Central memory CD8-positive, alpha-beta T cell (primary cell): Measurements from ENCODE around the gene KCMF1.

Source experiments
- ATAC-seq: fragments of 150-1000 bp; cut with Tn5 transposase; replicated peaks from 2 replicates; pipeline ENCODE4 v1.10.0; 2022; ENCODE audit warnings: mild to moderate bottlenecking, moderate FRiP score, moderate number of reproducible peaks; ENCODE audit not compliant: poor library complexity, severe bottlenecking; ENCODE audit errors: extremely low read depth
- DNase-seq, 2 donors: peaks; one replicate each; pipeline ENCODE4 v3.0.0; 2021; ENCODE audit warnings: low spot score in 2 of 2
- H3K27ac Mint-ChIP-seq: one replicate; pipeline ENCODE4 v1.8.0; 2022; ENCODE audit warnings: low read depth, mild to moderate bottlenecking, moderate library complexity, mixed read lengths
- H3K27me3 Mint-ChIP-seq: one replicate; pipeline ENCODE4 v1.8.0; 2022; ENCODE audit warnings: mixed read lengths
- H3K36me3 Mint-ChIP-seq: one replicate; pipeline ENCODE4 v1.8.0; 2022; ENCODE audit warnings: mild to moderate bottlenecking, moderate library complexity, mixed read lengths; ENCODE audit not compliant: insufficient read depth
- H3K4me1 Mint-ChIP-seq: one replicate; pipeline ENCODE4 v1.8.0; 2022; ENCODE audit warnings: mixed read lengths
- H3K4me3 Mint-ChIP-seq: one replicate; pipeline ENCODE4 v1.8.0; 2022; ENCODE audit warnings: mild to moderate bottlenecking, moderate library complexity, mixed read lengths
- H3K9me3 Mint-ChIP-seq: one replicate; pipeline ENCODE4 v1.8.0; 2022; ENCODE audit warnings: mixed read lengths

Gene KCMF1

GRCh38 chr2:85088921-85089320 lies 118.0 kb downstream of the KCMF1 start:
- peaks cover 37% of the 10 kb centered on the region for H3K27me3 Mint-ChIP-seq
- no peaks in the 10 kb centered on the region for H3K36me3 Mint-ChIP-seq
- ATAC-seq, result no peak
- no peak overlapping the region for H3K27ac Mint-ChIP-seq
- no peaks in the 10 kb centered on the region for H3K4me1 Mint-ChIP-seq
- no peak overlapping the region for H3K4me3 Mint-ChIP-seq
- no peak for DNase-seq
- no peaks in the 10 kb centered on the region for H3K9me3 Mint-ChIP-seq

GRCh38 chr2:85089585-85089984 lies 118.6 kb downstream of the KCMF1 start:
- Mint-ChIP-seq H3K27ac (no peak overlapping the region), H3K4me3 (no peak overlapping the region), H3K27me3 (peaks cover 30% of the 10 kb centered on the region), H3K9me3 (no peaks in the 10 kb centered on the region), H3K4me1 (no peaks in the 10 kb centered on the region), H3K36me3 (no peaks in the 10 kb centered on the region)
- ATAC-seq (no peak), DNase-seq (no peak)

GRCh38 chr2:85091838-85092237 lies 120.9 kb downstream of the KCMF1 start:
- H3K4me3 Mint-ChIP-seq, result no peak overlapping the region
- DNase-seq, result no peak
- H3K9me3 Mint-ChIP-seq, result no peaks in the 10 kb centered on the region
- H3K27ac Mint-ChIP-seq, result no peak overlapping the region
- H3K27me3 Mint-ChIP-seq, result peaks cover 46% of the 10 kb centered on the region
- H3K36me3 Mint-ChIP-seq, result peaks cover 2% of the 10 kb centered on the region
- no peaks in the 10 kb centered on the region for H3K4me1 Mint-ChIP-seq
- ATAC-seq, result no peak

- H3K27me3 Mint-ChIP-seq, result peaks cover 58% of the 10 kb centered on the region
- H3K4me1 Mint-ChIP-seq, result no peaks in the 10 kb centered on the region
- no peaks in the 10 kb centered on the region for H3K9me3 Mint-ChIP-seq
- peaks cover 2% of the 10 kb centered on the region for H3K36me3 Mint-ChIP-seq
- no peak for ATAC-seq
- no peak overlapping the region for H3K4me3 Mint-ChIP-seq
- no peak for DNase-seq
- no peak overlapping the region for H3K27ac Mint-ChIP-seq
Observed at GRCh38 chr2:85095094-85095493, 124.1 kb downstream of the KCMF1 start.

- Mint-ChIP-seq H3K27ac (no peak overlapping the region), H3K27me3 (peaks cover 57% of the 10 kb centered on the region), H3K4me1 (no peaks in the 10 kb centered on the region), H3K4me3 (no peak overlapping the region), H3K36me3 (peaks cover 2% of the 10 kb centered on the region), H3K9me3 (no peaks in the 10 kb centered on the region)
- ATAC-seq (no peak), DNase-seq (no peak)
Observed at GRCh38 chr2:85096616-85097015, 125.7 kb downstream of the KCMF1 start.

- Mint-ChIP-seq H3K4me1 (no peaks in the 10 kb centered on the region), H3K27me3 (peaks cover 17% of the 10 kb centered on the region), H3K27ac (no peak overlapping the region), H3K4me3 (no peak overlapping the region), H3K9me3 (no peaks in the 10 kb centered on the region), H3K36me3 (no peaks in the 10 kb centered on the region)
- ATAC-seq (peak; percentile 43), DNase-seq (no peak)
Observed at GRCh38 chr2:85104228-85104627, 133.3 kb downstream of the KCMF1 start.

- DNase-seq, result no peak
- Mint-ChIP-seq H3K27me3 (peaks cover 11% of the 10 kb centered on the region), H3K9me3 (no peaks in the 10 kb centered on the region), H3K4me1 (no peaks in the 10 kb centered on the region), H3K4me3 (no peak overlapping the region), H3K36me3 (no peaks in the 10 kb centered on the region), H3K27ac (no peak overlapping the region)
- no peak for ATAC-seq
Observed at GRCh38 chr2:85106489-85107180, 135.7 kb downstream of the KCMF1 start.
